Thoracic aorta (tissue), 2 donors: ENCODE results near the gene FBN2. TPM values are rescaled to one million over a fixed set of nuclear protein-coding genes. Genes with fewer than 3 reads are reported as not detected.

Experiments used
- ATAC-seq: fragments of 150-250 bp; one replicate; pipeline ENCODE4 v1.8.0; 2017; ENCODE audit warnings: low read depth; ENCODE audit not compliant: insufficient number of reproducible peaks, low FRiP score
- DNase-seq: peaks from one replicate; pipeline ENCODE4 v3.0.0-alpha.2; 2020; ENCODE audit warnings: low spot score
- H3K27ac ChIP-seq, 2 donors: fragments of 200-600 bp; sonication (generic); 1 replicate in 1 of 2; 2 replicates in 1 of 2; pipeline ENCODE4 v1.5.1; 2016; ENCODE audit warnings: mild to moderate bottlenecking in 2 of 2, moderate library complexity in 2 of 2
- H3K27me3 ChIP-seq: fragments of 200-600 bp; sonication (generic); replicated peaks from 2 replicates; pipeline ENCODE4 v1.6.0; 2016; ENCODE audit warnings: mild to moderate bottlenecking; ENCODE audit not compliant: insufficient read depth
- H3K36me3 ChIP-seq: fragments of 200-600 bp; sonication (generic); one replicate; pipeline ENCODE4 v1.5.1; 2016
- H3K4me1 ChIP-seq, 2 donors: fragments of 200-600 bp; sonication (generic); 1 replicate in 1 of 2; 2 replicates in 1 of 2; pipeline versions ENCODE4 v1.5.1 to v1.6.0; 2016; ENCODE audit warnings: low read depth in 2 of 2, mild to moderate bottlenecking in 1 of 2; ENCODE audit not compliant: control insufficient read depth in 1 of 2
- H3K4me3 ChIP-seq: fragments of 200-600 bp; sonication (generic); 2 replicates; pipeline ENCODE4 v1.5.1; 2016; ENCODE audit warnings: mild to moderate bottlenecking
- H3K9me3 ChIP-seq: fragments of 200-600 bp; sonication (generic); 2 replicates; pipeline ENCODE4 v1.5.1; 2016
- total RNA-seq, 2 donors: library from RNA; depleted of rRNA; stranded (reverse); fragments of >200 nt; gene quantifications; one replicate each; pipeline versions ENCODE4 v1.1.0 to v1.2.3, GENCODE V29; 2016
- TF ChIP-seq, protein P1 (sequence below): fragments of 200-600 bp; sonication (generic); IDR thresholded peaks from one replicate; pipeline ENCODE4 v1.5.1; 2019; ENCODE audit warnings: antibody characterized with exemption

FBN2 gene
- total RNA-seq, 2 donors from 2014 or later, result 0.68 to 5.8 TPM

DNA sequence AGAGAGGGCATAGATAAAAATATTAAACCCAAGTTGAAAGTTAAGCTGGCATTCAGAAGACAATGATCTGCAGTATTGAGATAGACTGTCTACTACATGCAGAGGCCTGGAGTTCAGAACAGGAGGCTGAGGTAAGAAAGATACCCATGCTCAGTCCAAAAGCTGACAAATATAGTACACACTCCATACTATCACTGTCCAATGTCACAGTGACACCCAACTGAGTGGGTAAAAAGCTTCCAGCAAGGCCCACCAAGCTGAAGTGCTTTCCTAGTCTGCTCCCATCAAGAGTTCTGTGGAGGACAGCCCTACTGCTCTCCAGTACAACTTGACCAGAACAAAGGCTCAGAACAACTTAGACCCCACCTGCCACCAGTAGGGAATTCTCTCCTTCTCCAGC, 329.6 kb downstream of the FBN2 start:
- no peak overlapping the region for H3K27ac ChIP-seq
- no peak overlapping the region for H3K4me3 ChIP-seq
- no peaks in the 10 kb centered on the region for H3K36me3 ChIP-seq
- H3K9me3 ChIP-seq, result no peaks in the 10 kb centered on the region
- H3K4me1 ChIP-seq, result no peaks in the 10 kb centered on the region
- no peak for DNase-seq
- H3K27me3 ChIP-seq, result no peaks in the 10 kb centered on the region
- no peak for ATAC-seq
- TF ChIP-seq, protein P1, sequence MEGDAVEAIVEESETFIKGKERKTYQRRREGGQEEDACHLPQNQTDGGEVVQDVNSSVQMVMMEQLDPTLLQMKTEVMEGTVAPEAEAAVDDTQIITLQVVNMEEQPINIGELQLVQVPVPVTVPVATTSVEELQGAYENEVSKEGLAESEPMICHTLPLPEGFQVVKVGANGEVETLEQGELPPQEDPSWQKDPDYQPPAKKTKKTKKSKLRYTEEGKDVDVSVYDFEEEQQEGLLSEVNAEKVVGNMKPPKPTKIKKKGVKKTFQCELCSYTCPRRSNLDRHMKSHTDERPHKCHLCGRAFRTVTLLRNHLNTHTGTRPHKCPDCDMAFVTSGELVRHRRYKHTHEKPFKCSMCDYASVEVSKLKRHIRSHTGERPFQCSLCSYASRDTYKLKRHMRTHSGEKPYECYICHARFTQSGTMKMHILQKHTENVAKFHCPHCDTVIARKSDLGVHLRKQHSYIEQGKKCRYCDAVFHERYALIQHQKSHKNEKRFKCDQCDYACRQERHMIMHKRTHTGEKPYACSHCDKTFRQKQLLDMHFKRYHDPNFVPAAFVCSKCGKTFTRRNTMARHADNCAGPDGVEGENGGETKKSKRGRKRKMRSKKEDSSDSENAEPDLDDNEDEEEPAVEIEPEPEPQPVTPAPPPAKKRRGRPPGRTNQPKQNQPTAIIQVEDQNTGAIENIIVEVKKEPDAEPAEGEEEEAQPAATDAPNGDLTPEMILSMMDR, result no peak
